ENCODE measurements around the gene GAL. TPM values are rescaled to one million over a fixed set of nuclear protein-coding genes. Genes with fewer than 3 reads are reported as not detected.

Gene GAL
- total RNA-seq, 1 donor from 2014 or later: 15.9 TPM

DNA sequence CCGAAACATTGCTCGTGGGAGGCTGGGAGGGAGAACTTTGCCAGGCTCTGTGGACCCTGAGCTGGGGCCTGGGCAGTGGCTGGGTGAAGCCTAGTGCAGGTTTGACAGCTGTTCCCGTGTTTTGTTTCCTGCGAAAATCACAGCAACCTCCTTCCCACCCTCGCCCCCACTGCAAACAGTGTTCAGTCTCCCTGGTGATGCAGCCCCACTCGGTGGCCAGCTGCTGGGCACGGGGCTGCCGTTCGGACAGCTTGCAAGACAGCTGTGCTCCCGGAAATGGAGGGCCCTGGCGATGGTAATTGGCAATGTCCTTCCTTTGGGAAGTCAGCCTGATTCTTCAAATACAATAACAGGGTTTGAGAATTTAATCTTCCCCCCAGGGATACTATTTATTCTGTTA, 10.4 kb upstream of the GAL start:
- no peak overlapping the region for H3K4me3 Mint-ChIP-seq (ENCODE audit: unreplicated experiment)
- no peak for TF ChIP-seq CTCF (IDR thresholded peaks at IDR 0.05; ENCODE audit: unreplicated experiment)
- H3K4me1 Mint-ChIP-seq (ENCODE audit: unreplicated experiment): no peaks in the 10 kb centered on the region
- no peaks in the 10 kb centered on the region for H3K36me3 Mint-ChIP-seq (ENCODE audit: low read depth, unreplicated experiment)
- H3K27me3 Mint-ChIP-seq (ENCODE audit: unreplicated experiment): peaks cover 5% of the 10 kb centered on the region
- no peaks in the 10 kb centered on the region for H3K9me3 Mint-ChIP-seq (ENCODE audit: unreplicated experiment)
- DNase-seq (ENCODE audit: low spot score): no peak
- no peak overlapping the region for H3K27ac Mint-ChIP-seq (ENCODE audit: unreplicated experiment)

GRCh38 chr11:68674461-68674860, 9.9 kb upstream of the GAL start:
- no peaks in the 10 kb centered on the region for H3K9me3 Mint-ChIP-seq (ENCODE audit: unreplicated experiment)
- H3K4me3 Mint-ChIP-seq (ENCODE audit: unreplicated experiment): no peak overlapping the region
- no peaks in the 10 kb centered on the region for H3K4me1 Mint-ChIP-seq (ENCODE audit: unreplicated experiment)
- H3K27me3 Mint-ChIP-seq (ENCODE audit: unreplicated experiment): peaks cover 5% of the 10 kb centered on the region
- no peak for DNase-seq (ENCODE audit: low spot score)
- no peaks in the 10 kb centered on the region for H3K36me3 Mint-ChIP-seq (ENCODE audit: low read depth, unreplicated experiment)
- H3K27ac Mint-ChIP-seq (ENCODE audit: unreplicated experiment): no peak overlapping the region
- no peak for TF ChIP-seq CTCF (IDR thresholded peaks at IDR 0.05; ENCODE audit: unreplicated experiment)

GRCh38 chr11:68677432-68677831, 6.9 kb upstream of the GAL start:
- no peak overlapping the region for H3K27ac Mint-ChIP-seq (ENCODE audit: unreplicated experiment)
- no peaks in the 10 kb centered on the region for H3K4me1 Mint-ChIP-seq (ENCODE audit: unreplicated experiment)
- peaks cover 3% of the 10 kb centered on the region for H3K27me3 Mint-ChIP-seq (ENCODE audit: unreplicated experiment)
- no peak overlapping the region for H3K4me3 Mint-ChIP-seq (ENCODE audit: unreplicated experiment)
- no peaks in the 10 kb centered on the region for H3K36me3 Mint-ChIP-seq (ENCODE audit: low read depth, unreplicated experiment)
- DNase-seq (ENCODE audit: low spot score): no peak
- TF ChIP-seq CTCF (IDR thresholded peaks at IDR 0.05; ENCODE audit: unreplicated experiment): no peak
- H3K9me3 Mint-ChIP-seq (ENCODE audit: unreplicated experiment): no peaks in the 10 kb centered on the region

GRCh38 chr11:68678031-68678441, 6.3 kb upstream of the GAL start:
- H3K4me3 Mint-ChIP-seq (ENCODE audit: unreplicated experiment): no peak overlapping the region
- no peaks in the 10 kb centered on the region for H3K9me3 Mint-ChIP-seq (ENCODE audit: unreplicated experiment)
- H3K27ac Mint-ChIP-seq (ENCODE audit: unreplicated experiment): no peak overlapping the region
- H3K4me1 Mint-ChIP-seq (ENCODE audit: unreplicated experiment): no peaks in the 10 kb centered on the region
- no peak for TF ChIP-seq CTCF (IDR thresholded peaks at IDR 0.05; ENCODE audit: unreplicated experiment)
- H3K36me3 Mint-ChIP-seq (ENCODE audit: low read depth, unreplicated experiment): no peaks in the 10 kb centered on the region
- no peak for DNase-seq (ENCODE audit: low spot score)
- peaks cover 3% of the 10 kb centered on the region for H3K27me3 Mint-ChIP-seq (ENCODE audit: unreplicated experiment)

DNA sequence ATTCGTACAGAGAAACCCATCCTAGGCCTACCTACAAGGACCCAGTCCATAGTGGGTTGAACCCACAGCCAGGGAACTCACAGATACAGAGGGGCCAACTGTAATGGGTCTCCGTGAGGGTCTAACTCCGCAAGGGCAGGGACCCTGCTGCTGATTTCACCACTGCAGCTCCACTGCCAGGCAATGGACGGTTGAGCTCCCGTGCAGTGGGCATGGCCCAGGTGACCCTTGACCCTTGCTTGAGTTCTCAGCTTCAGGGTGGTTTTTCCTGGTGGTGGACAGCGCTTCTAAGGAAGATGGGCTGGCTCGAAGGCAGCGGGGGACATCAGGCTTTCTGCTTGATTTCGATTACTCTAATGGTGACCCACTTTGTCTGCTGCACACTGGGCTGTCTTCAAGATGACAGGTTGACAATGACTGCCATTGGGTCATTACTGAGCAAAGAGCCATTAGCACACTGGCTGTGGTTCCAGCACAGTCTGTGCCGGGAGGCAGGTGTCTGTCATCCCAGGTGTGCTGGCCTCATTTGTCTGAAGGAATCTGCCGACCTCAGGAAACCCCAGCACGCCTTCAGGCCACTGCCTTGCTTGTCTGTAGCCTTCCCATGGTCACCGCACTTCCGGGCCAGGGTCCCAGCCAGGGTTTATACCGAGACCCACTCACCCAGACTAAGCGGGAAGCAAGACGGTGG, 3.7 kb upstream of the GAL start:
- H3K27ac Mint-ChIP-seq (ENCODE audit: unreplicated experiment): no peak overlapping the region
- peaks cover 9% of the 10 kb centered on the region for H3K27me3 Mint-ChIP-seq (ENCODE audit: unreplicated experiment)
- DNase-seq (ENCODE audit: low spot score): no peak
- TF ChIP-seq CTCF (IDR thresholded peaks at IDR 0.05; ENCODE audit: unreplicated experiment): no peak
- H3K4me1 Mint-ChIP-seq (ENCODE audit: unreplicated experiment): no peaks in the 10 kb centered on the region
- no peaks in the 10 kb centered on the region for H3K9me3 Mint-ChIP-seq (ENCODE audit: unreplicated experiment)
- no peak overlapping the region for H3K4me3 Mint-ChIP-seq (ENCODE audit: unreplicated experiment)
- no peaks in the 10 kb centered on the region for H3K36me3 Mint-ChIP-seq (ENCODE audit: low read depth, unreplicated experiment)

Data from endothelial cell (in vitro differentiated cells).